Suppressor macrophage treated with lipopolysaccharide for 1 hour (primary cell): ENCODE data around the gene RSKR.
"Not testable (repeated sequence)": the region's sequence is repeated elsewhere in the genome, so short reads cannot be mapped to it uniquely, and the experiment has no call there.

Experiments used
- DNase-seq, 3 donors: peaks; one replicate each; pipeline ENCODE4 v3.0.0-alpha.2; 2020 to 2022

Gene RSKR

GRCh38 chr17:28620010-28620409 lies 6.0 kb upstream of the RSKR start:
- DNase-seq: no peak

- DNase-seq: no peak
These were observed 4.5 kb upstream of the RSKR start for GRCh38 chr17:28618464-28618863.

- no peak for DNase-seq
These were observed 2.3 kb upstream of the RSKR start for GRCh38 chr17:28616281-28616680.

- DNase-seq: no peak
These were observed 1.4 kb upstream of the RSKR start for GRCh38 chr17:28615260-28615940.

- peak; percentile 36 to 55 (median 48) for DNase-seq
These were observed 781 bp downstream of the RSKR start for GRCh38 chr17:28612936-28613872.

- DNase-seq: no peak
These were observed 1.5 kb downstream of the RSKR start for GRCh38 chr17:28612531-28612930.

- no peak for DNase-seq
These were observed 3.6 kb downstream of the RSKR start for GRCh38 chr17:28610376-28610775.

- not testable (repeated sequence) for DNase-seq
These were observed 10.0 kb downstream of the RSKR start for GRCh38 chr17:28604031-28604430.

- peak; percentile 90 to 98 (median 94) for DNase-seq
These were observed 14.4 kb downstream of the RSKR start for GRCh38 chr17:28599311-28600184.

GRCh38 chr17:28598799-28599310 lies 15.1 kb downstream of the RSKR start, which contains the start of gene SPAG5:
Gene SPAG5 (minus strand): TSS chr17:28599025. CDS start chr17:28598946, 79 bp downstream.
- peak; percentile 93 to 97 (median 95) for DNase-seq

GRCh38 chr17:28598389-28598788 lies 15.6 kb downstream of the RSKR start:
- no peak for DNase-seq

GRCh38 chr17:28597606-28598383 lies 16.2 kb downstream of the RSKR start:
- DNase-seq: peak in 2 of 3 donors; percentile 23 to 25

- no peak for DNase-seq
These were observed 21.7 kb downstream of the RSKR start for GRCh38 chr17:28592260-28592659.

- DNase-seq: no peak
These were observed 28.1 kb downstream of the RSKR start for GRCh38 chr17:28585851-28586250.

GRCh38 chr17:28584434-28584833 lies 29.6 kb downstream of the RSKR start:
- no peak for DNase-seq

GRCh38 chr17:28582513-28582912 lies 31.5 kb downstream of the RSKR start:
- no peak for DNase-seq

- DNase-seq: no peak
These were observed 33.0 kb downstream of the RSKR start for GRCh38 chr17:28580959-28581358.

GRCh38 chr17:28579526-28579925 lies 34.5 kb downstream of the RSKR start:
- no peak for DNase-seq

GRCh38 chr17:28578246-28579195 lies 35.5 kb downstream of the RSKR start:
- no peak for DNase-seq

- no peak for DNase-seq
These were observed 36.5 kb downstream of the RSKR start for GRCh38 chr17:28577466-28577824.
